ENCODE measurements around the gene PEG3. TPM values are rescaled to one million over a fixed set of nuclear protein-coding genes. Genes with fewer than 3 reads are reported as not detected.

Gene PEG3
- total RNA-seq, 2 donors from 2014 or later: 9.9 to 11.6 TPM

DNA sequence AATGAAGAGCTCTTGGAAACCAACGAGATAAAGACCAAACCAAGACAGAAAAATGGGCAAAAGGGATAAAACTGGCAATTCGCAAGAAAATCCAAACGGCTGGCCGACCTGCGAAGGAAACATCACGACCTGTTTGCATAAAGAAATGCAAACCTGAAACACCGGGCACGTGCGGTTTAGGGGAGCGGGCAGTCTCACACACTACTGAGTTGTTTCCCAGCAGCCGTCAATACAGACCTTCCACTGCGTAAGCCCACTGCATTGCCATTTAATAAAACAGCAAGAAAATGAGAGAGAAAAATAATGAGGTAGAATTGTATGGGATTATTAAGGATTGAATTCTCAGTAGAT is 642 bp upstream of the PEG3 start:
- intact Hi-C loops (cut with DNase I): no loop called here
- DNase-seq (ENCODE audit: low spot score): no peak

DNA sequence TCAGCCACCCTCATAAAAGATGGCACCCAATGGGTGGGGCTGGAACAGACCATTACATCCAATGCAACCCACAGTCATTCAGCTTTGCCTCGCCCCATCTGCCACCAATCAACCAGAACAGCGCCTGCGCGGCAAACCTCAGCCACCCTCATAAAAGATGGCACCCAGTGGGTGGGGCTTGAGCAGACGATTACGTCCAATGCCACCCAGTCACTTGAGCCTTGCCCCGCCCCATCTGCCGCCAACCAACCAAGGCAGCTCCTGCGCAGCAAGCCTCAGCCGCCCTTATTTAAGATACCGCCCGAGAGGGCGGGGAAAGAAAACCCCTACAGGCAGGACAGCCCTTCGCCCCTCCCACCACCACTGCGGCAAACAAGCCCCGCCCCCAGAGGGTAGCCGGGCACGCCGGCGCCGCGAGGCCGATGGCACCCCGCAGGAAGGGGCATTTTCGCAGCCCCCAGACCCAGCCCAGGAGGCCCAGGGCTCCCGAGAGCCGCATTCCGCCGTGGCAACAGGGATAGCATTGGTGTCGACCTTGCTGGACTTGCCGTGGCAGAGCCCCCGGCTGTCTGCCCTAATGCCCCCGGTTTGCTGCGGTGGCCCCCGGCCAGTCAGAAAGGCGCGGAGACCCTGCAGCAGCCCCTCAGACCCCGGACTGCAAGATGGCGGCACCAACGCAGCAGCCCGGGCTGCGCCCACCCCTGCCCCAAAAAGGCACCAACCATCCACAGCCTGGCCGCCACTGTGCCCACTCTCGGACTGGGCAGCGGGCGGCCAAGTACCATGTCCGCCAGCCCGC is 675 bp downstream of the PEG3 start:
- peak; percentile 96 for DNase-seq (ENCODE audit: low spot score)
- intact Hi-C loops (cut with DNase I): no loop called here

GRCh38 chr19:56838909-56839651 is 1.4 kb downstream of the PEG3 start:
- DNase-seq (ENCODE audit: low spot score): peak; percentile 96
- intact Hi-C loops (cut with DNase I): no loop called here

- DNase-seq (ENCODE audit: low spot score): peak; percentile 93
These were observed 2.3 kb downstream of the PEG3 start for GRCh38 chr19:56838024-56838908.

GRCh38 chr19:56837492-56838023 is 3.0 kb downstream of the PEG3 start:
- DNase-seq (ENCODE audit: low spot score): peak; percentile 92
- intact Hi-C loops (cut with DNase I): no loop called here

More at GRCh38 chr19:56838024-56838908, 2.3 kb downstream of the PEG3 start:
- intact Hi-C loops (cut with DNase I): no loop called here

GRCh38 chr19:56837004-56837403 is 3.5 kb downstream of the PEG3 start:
- no peak for DNase-seq (ENCODE audit: low spot score)
- intact Hi-C loops (cut with DNase I): no loop called here

GRCh38 chr19:56836059-56836458 is 4.5 kb downstream of the PEG3 start:
- DNase-seq (ENCODE audit: low spot score): no peak
- intact Hi-C loops (cut with DNase I): no loop called here

GRCh38 chr19:56835401-56835800 is 5.1 kb downstream of the PEG3 start:
- intact Hi-C loops (cut with DNase I): no loop called here
- DNase-seq (ENCODE audit: low spot score): no peak

GRCh38 chr19:56834564-56835375 is 5.8 kb downstream of the PEG3 start:
- intact Hi-C loops (cut with DNase I): no loop called here
- DNase-seq (ENCODE audit: low spot score): no peak

DNA sequence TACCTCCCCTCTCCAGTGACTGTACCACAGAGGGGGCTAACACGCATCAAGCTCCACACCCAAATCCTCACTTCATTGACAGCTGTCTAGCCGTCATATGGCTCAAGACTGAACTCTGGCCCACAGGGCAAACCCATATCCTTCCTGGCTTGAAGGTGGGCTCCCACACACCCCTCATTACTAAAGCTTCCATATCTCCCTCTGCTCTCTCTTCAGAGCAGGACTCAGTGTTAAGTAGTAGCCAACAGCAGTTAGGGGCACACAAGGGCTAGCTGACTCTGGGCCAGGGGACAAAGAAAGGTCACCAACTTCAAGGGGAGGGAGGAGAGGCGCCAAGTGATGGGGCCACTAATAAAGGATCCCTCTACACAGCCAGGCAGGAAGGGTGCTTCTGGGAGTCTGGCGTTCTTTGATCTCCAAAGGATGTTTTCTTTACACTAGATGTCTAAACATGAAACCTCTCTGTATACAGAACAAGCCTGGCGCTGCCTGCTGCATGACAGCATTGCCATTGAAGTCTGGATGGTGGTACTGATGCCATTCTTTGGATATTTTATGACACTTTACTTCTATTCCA is 8.1 kb downstream of the PEG3 start:
- intact Hi-C loops (cut with DNase I): no loop called here
- no peak for DNase-seq (ENCODE audit: low spot score)

DNA sequence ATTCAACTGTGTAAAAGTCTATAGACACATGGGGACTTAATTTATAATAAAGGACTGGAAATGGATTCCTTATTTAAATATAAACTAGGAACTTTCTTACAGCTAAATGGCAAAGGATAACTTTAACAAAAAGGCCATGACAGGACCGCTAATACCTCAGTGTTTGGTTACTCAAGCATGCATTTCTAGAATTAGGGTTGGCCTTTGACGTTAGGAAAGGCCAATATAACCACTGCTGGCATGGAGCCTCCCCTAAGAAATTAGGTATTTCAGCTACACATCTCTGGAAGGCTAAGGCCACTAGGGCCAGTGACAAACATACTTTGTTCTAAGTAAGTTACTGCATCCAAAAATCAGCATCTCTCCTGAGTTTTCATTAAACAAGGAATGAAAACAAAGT is 9.3 kb downstream of the PEG3 start:
- DNase-seq (ENCODE audit: low spot score): no peak
- intact Hi-C loops (cut with DNase I): no loop called here

GRCh38 chr19:56829596-56829995 is 10.9 kb downstream of the PEG3 start:
- intact Hi-C loops (cut with DNase I): no loop called here
- no peak for DNase-seq (ENCODE audit: low spot score)

- intact Hi-C loops (cut with DNase I): no loop called here
- DNase-seq (ENCODE audit: low spot score): no peak
These were observed 12.8 kb downstream of the PEG3 start for GRCh38 chr19:56827708-56828107.

DNA sequence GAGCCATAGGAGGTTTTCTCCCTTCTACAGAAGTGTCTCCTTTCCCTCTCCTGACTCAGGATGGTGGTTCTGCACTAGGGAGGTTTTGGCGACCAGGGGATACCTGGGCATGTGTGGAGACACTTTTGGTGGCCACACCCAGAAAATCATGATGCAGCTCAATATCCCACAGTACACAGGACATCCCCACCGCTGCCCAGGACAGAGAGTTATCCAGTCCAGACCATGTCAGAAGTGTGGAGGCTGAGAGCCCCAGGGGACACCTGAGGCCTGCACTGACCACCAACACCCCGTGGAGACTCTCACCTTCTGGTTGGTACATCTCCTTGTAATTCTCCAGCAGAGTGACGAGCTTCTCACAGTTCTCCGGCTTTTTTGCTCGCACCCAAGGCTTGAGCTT is 16.6 kb downstream of the PEG3 start:
- no peak for DNase-seq (ENCODE audit: low spot score)
- intact Hi-C loops (cut with DNase I): no loop called here

DNA sequence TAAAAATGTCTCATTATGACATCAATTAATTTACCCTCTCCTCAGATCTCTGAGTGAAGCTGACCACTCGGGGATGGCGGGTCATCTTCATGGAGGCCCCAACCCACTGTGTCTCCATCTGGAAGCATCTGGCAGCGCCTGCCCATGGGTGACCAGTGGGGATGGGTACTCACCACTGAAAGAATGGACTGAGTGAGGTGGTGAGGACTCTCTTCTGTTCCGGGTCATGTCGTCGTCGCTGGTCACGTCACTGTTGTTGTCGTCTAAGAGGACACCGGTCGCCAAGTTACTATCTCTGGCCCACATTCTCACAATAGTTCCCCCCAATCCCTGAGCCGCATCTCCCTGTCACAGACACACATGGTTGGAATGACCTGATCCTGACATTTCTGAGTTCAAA is 17.1 kb downstream of the PEG3 start:
- intact Hi-C loops (cut with DNase I): no loop called here
- DNase-seq (ENCODE audit: low spot score): no peak

GRCh38 chr19:56822755-56823154 is 17.8 kb downstream of the PEG3 start:
- intact Hi-C loops (cut with DNase I): no loop called here

GRCh38 chr19:56821675-56822074 is 18.9 kb downstream of the PEG3 start:
- no peak for DNase-seq (ENCODE audit: low spot score)
- intact Hi-C loops (cut with DNase I): no loop called here

More at GRCh38 chr19:56822755-56823154, 17.8 kb downstream of the PEG3 start:
- DNase-seq (ENCODE audit: low spot score): no peak

DNA sequence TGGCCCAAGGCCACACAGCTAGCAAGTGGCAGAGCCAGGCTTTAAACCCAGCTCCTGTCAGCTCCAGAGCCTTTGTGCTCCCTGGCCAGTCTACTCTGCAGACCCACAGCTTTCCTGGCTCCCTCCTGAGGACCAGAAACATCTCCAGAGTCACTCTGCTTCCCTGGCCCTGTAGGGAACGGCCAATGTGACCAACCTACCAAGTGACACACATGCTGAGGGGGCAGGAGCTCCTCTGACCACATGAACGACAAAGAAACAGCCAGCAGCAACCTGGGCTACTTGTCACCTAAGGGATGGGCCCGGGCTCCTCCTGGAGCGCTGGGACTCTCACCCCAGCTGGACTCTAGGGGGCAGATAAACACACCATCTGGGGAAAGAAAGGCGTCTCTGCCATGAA is 19.3 kb downstream of the PEG3 start:
- DNase-seq (ENCODE audit: low spot score): no peak
- intact Hi-C loops (cut with DNase I): no loop called here

- intact Hi-C loops (cut with DNase I): no loop called here
- DNase-seq (ENCODE audit: low spot score): no peak
These were observed 21.4 kb downstream of the PEG3 start for GRCh38 chr19:56819166-56819565.

Measured in posterior vena cava (tissue), 2 donors.